ENCODE results near the gene NELFB.
"Not testable (repeated sequence)": the region's sequence is repeated elsewhere in the genome, so short reads cannot be mapped to it uniquely, and the experiment has no call there.

Gene NELFB

GRCh38 chr9:137247135-137247915, 7.8 kb upstream of the NELFB start:
- no peak for DNase-seq

- DNase-seq = no peak
Measured at GRCh38 chr9:137247916-137248175, 7.3 kb upstream of the NELFB start.

- no peak for DNase-seq
Measured at GRCh38 chr9:137250329-137251193, 4.6 kb upstream of the NELFB start.

GRCh38 chr9:137251194-137251461, 4.0 kb upstream of the NELFB start, which contains the start of gene STPG3:
TSS of gene STPG3 (plus strand) at chr9:137251286. CDS start at chr9:137251287, 1 bp downstream.
- DNase-seq = no peak

GRCh38 chr9:137251490-137252268, 3.4 kb upstream of the NELFB start:
- no peak for DNase-seq

GRCh38 chr9:137252555-137253506, 2.3 kb upstream of the NELFB start:
- no peak for DNase-seq

GRCh38 chr9:137253717-137254623, 1.2 kb upstream of the NELFB start:
- no peak for DNase-seq

- DNase-seq = peak in 1 of 2 donors; percentile 28
Measured at GRCh38 chr9:137255448-137256114, 454 bp downstream of the NELFB start.

- DNase-seq = no peak
Measured at GRCh38 chr9:137256362-137256761, 1.2 kb downstream of the NELFB start.

GRCh38 chr9:137256856-137257255, 1.7 kb downstream of the NELFB start:
- no peak for DNase-seq

- DNase-seq = not testable (repeated sequence)
Measured at GRCh38 chr9:137262173-137262908, 7.2 kb downstream of the NELFB start.

GRCh38 chr9:137262909-137263285, 7.8 kb downstream of the NELFB start:
- no peak for DNase-seq

GRCh38 chr9:137263506-137263905, 8.4 kb downstream of the NELFB start:
- no peak for DNase-seq

- no peak for DNase-seq
Measured at GRCh38 chr9:137264067-137264466, 8.9 kb downstream of the NELFB start.

GRCh38 chr9:137265496-137266161, 10.5 kb downstream of the NELFB start:
- no peak for DNase-seq

- no peak for DNase-seq
Measured at GRCh38 chr9:137266162-137266527, 11.0 kb downstream of the NELFB start.

GRCh38 chr9:137266585-137267453, 11.7 kb downstream of the NELFB start:
- DNase-seq = no peak

- no peak for DNase-seq
Measured at GRCh38 chr9:137267933-137268355, 12.8 kb downstream of the NELFB start.
